NCI-H446 (cell line): Measurements from ENCODE around the gene ALX3.
"Not testable (repeated sequence)": the region's sequence is repeated elsewhere in the genome, so short reads cannot be mapped to it uniquely, and the experiment has no call there.

Experiments
- DNase-seq, 2 experiments: peaks; one replicate each; lab custom pipeline; 2025; lab: John Stamatoyannopoulos, UW

ALX3 gene

GRCh38 chr1:110089561-110090275 lies 19.2 kb upstream of the ALX3 start:
- no peak for DNase-seq

GRCh38 chr1:110088739-110089316 lies 18.4 kb upstream of the ALX3 start:
- DNase-seq, result no peak

- peak; percentile 67 to 74 for DNase-seq
These were observed 17.6 kb upstream of the ALX3 start for GRCh38 chr1:110087812-110088738.

- DNase-seq, result no peak
These were observed 16.5 kb upstream of the ALX3 start for GRCh38 chr1:110086961-110087360.

GRCh38 chr1:110085671-110086070 lies 15.2 kb upstream of the ALX3 start:
- DNase-seq, result no peak

- no peak for DNase-seq
These were observed 14.0 kb upstream of the ALX3 start for GRCh38 chr1:110084227-110085078.

GRCh38 chr1:110083866-110084226 lies 13.4 kb upstream of the ALX3 start:
- no peak for DNase-seq

GRCh38 chr1:110083061-110083865 lies 12.8 kb upstream of the ALX3 start:
- DNase-seq, result no peak

GRCh38 chr1:110082477-110082876 lies 12.0 kb upstream of the ALX3 start:
- DNase-seq, result no peak

GRCh38 chr1:110081061-110081460 lies 10.6 kb upstream of the ALX3 start:
- DNase-seq, result no peak

- DNase-seq, result not testable (repeated sequence)
These were observed 9.5 kb upstream of the ALX3 start for GRCh38 chr1:110079995-110080394.

GRCh38 chr1:110076789-110077500 lies 6.5 kb upstream of the ALX3 start:
- no peak for DNase-seq

- DNase-seq, result no peak
These were observed 3.7 kb upstream of the ALX3 start for GRCh38 chr1:110074166-110074565.

GRCh38 chr1:110070282-110070669 lies 196 bp downstream of the ALX3 start:
- DNase-seq, result no peak

GRCh38 chr1:110069404-110070281 lies 829 bp downstream of the ALX3 start:
- DNase-seq, result no peak

GRCh38 chr1:110068646-110069403 lies 1.6 kb downstream of the ALX3 start:
- no peak for DNase-seq

GRCh38 chr1:110067893-110068645 lies 2.4 kb downstream of the ALX3 start:
- DNase-seq, result no peak

- DNase-seq, result no peak
These were observed 3.0 kb downstream of the ALX3 start for GRCh38 chr1:110067479-110067892.
